AG04450 (cell line): ENCODE data around the gene TGFBR2. TPM values are rescaled to one million over a fixed set of nuclear protein-coding genes. Genes with fewer than 3 reads are reported as not detected.

ENCODE experiments used
- CTCF ChIA-PET: fragments of 300-600, 350-600 bp; formaldehyde crosslinking; extraction: SDS; loops from one replicate; lab custom pipeline; 2022; ENCODE audit warnings: antibody characterized with exemption, inconsistent platforms; lab: Charles Lee
- POLR2A ChIA-PET: fragments of 350-600 bp; formaldehyde crosslinking; extraction: SDS; loops from one replicate; lab custom pipeline; 2021; ENCODE audit warnings: antibody characterized with exemption, inconsistent platforms; lab: Yijun Ruan, JAX
- DNase-seq: peaks from one replicate; pipeline ENCODE4 v3.0.0-alpha.2; 2011; ENCODE audit warnings: low read depth, low spot score
- H3K27ac ChIP-seq: one replicate; pipeline ENCODE4 v1.5.1; 2012; ENCODE audit warnings: low read depth, low read length, control low read depth
- H3K27me3 ChIP-seq: one replicate; pipeline ENCODE4 v1.6.0; 2012; ENCODE audit warnings: low read length; ENCODE audit not compliant: control insufficient read depth, insufficient read depth
- H3K4me3 ChIP-seq: 2 replicates; pipeline ENCODE4 v1.5.1; 2011; ENCODE audit warnings: mild to moderate bottlenecking, low read depth, low read length, control low read depth
- H3K9me3 ChIP-seq: 2 replicates; pipeline ENCODE4 v1.5.1; 2012; ENCODE audit warnings: low read length; ENCODE audit not compliant: control insufficient read depth, insufficient read depth
- polyA plus RNA-seq: library from polyadenylated mRNA; depleted of rRNA; stranded (reverse); fragments of >200 nt; gene quantifications from 2 replicates; pipeline ENCODE4 v1.2.3, GENCODE V29; 2011
- TF ChIP-seq, protein P1 (sequence below): IDR thresholded peaks from 2 replicates; pipeline ENCODE4 v1.5.1; 2011; ENCODE audit warnings: low read depth, low read length, control low read depth, inconsistent platforms

TGFBR2 gene
- polyA plus RNA-seq, 1 experiment = 158 TPM

DNA sequence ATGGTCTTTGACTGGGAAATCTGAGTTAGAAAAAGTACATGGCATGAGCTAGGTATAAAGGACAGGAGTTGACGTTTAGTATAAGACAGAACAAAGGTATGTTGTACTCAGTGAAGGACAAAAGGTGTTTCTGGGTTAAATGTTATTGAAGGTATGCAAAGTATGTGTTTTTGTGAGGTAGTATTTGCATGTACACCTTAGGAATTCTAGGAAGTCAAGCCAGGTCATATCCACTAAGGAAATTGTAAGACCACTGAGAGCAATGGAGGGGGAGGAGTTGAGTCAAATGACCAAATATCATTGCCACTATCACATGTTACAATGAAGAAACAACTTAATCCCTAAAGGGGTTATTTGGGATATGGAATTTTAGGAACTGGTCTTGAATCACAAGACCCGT, 24.4 kb upstream of the TGFBR2 start:
- TF ChIP-seq, protein P1, sequence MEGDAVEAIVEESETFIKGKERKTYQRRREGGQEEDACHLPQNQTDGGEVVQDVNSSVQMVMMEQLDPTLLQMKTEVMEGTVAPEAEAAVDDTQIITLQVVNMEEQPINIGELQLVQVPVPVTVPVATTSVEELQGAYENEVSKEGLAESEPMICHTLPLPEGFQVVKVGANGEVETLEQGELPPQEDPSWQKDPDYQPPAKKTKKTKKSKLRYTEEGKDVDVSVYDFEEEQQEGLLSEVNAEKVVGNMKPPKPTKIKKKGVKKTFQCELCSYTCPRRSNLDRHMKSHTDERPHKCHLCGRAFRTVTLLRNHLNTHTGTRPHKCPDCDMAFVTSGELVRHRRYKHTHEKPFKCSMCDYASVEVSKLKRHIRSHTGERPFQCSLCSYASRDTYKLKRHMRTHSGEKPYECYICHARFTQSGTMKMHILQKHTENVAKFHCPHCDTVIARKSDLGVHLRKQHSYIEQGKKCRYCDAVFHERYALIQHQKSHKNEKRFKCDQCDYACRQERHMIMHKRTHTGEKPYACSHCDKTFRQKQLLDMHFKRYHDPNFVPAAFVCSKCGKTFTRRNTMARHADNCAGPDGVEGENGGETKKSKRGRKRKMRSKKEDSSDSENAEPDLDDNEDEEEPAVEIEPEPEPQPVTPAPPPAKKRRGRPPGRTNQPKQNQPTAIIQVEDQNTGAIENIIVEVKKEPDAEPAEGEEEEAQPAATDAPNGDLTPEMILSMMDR = no peak
- H3K27me3 ChIP-seq = no peaks in the 10 kb centered on the region
- H3K9me3 ChIP-seq = no peaks in the 10 kb centered on the region
- ChIA-PET CTCF (no interaction called here), POLR2A (no interaction called here)
- H3K4me3 ChIP-seq = no peak overlapping the region
- no peak for DNase-seq
- no peak overlapping the region for H3K27ac ChIP-seq

DNA sequence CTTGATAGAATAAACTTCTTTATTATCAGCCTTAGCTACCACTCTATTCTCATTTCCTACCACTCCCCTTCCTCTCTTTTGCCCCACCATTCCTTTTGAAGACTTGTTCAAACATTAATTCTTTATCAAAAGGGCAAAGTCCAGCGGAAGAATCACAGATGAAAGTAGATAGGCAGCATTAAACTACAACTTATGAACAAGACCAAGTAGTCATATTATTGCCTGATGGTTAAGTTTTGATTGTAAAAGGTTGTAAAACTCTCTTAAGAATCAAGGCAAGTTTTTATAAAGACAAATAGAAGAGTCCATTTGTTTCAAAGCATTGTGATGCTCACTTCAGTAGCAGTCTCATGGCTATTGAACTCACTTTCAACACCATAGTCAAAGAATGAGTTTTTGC, 22.4 kb upstream of the TGFBR2 start:
- no peaks in the 10 kb centered on the region for H3K9me3 ChIP-seq
- no peak overlapping the region for H3K27ac ChIP-seq
- TF ChIP-seq, protein P1 = no peak
- CTCF ChIA-PET = no interaction called here
- H3K4me3 ChIP-seq = no peak overlapping the region
- H3K27me3 ChIP-seq = no peaks in the 10 kb centered on the region
- POLR2A ChIA-PET = interaction anchor here (0.6 kb wide), 1 partner anchor 80 kb away, joined by 3 read pairs; no protein-coding TSS in a partner anchor
- no peak for DNase-seq

DNA sequence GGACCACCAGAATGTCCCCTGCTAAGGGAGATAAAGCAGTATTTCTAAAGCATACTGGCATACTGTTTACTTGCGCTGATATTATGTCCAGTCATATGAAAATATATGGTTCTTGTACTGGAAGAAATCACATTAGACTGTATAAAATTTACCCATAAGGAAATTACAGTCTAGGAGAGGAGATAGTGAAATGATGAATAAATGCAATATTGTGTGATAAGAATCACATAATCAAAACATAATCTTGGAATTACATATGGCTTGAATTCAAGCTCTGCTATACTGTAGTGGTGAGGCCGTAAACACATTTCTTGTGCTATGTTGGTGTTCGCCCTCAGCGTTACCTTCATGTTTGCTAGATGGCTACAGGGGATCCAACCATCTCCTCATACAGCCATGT, 20.7 kb upstream of the TGFBR2 start:
- no peak overlapping the region for H3K4me3 ChIP-seq
- no peaks in the 10 kb centered on the region for H3K27me3 ChIP-seq
- TF ChIP-seq, protein P1 = no peak
- ChIA-PET CTCF (no interaction called here), POLR2A (no interaction called here)
- no peak for DNase-seq
- no peaks in the 10 kb centered on the region for H3K9me3 ChIP-seq
- H3K27ac ChIP-seq = no peak overlapping the region

DNA sequence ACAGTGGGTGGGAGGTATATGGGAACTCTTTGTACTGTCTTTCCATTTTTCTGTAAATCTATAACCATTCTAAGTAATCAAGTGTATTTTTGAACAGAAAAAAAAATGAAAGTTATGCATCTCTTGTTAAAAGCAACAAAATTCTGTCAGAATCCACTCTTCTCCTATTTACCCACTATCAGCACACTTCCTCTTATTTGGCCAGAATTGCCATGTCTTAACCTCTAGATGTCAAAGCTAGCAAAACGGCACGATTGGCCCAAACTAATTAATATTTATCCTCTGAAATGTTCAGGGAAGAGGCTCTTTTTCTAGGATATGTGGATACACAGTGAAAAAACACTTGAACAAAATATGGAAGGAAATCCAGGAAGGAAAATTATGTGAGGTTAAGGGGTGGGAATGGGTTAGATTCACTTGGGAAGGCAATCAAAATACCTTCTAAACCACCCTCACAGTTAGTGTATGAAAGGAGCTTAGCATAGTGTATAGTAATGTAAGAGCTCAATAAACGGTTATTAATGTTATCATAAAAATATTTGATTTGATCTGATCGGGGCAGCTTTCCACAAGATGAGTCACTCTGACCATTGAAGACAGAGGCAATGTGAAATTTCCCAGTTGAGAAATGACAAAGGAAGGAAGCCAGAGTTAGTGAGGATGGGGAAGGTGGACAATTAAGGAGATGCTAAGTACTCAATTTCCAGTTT, 20.1 kb upstream of the TGFBR2 start:
- Histone ChIP-seq H3K27me3 (no peaks in the 10 kb centered on the region), H3K9me3 (no peaks in the 10 kb centered on the region; the same call in 1 of the 2 replicates), H3K4me3 (no peak overlapping the region), H3K27ac (no peak overlapping the region)
- TF ChIP-seq, protein P1 = no peak
- no peak for DNase-seq
- CTCF ChIA-PET = no interaction called here
- POLR2A ChIA-PET = no interaction called here

DNA sequence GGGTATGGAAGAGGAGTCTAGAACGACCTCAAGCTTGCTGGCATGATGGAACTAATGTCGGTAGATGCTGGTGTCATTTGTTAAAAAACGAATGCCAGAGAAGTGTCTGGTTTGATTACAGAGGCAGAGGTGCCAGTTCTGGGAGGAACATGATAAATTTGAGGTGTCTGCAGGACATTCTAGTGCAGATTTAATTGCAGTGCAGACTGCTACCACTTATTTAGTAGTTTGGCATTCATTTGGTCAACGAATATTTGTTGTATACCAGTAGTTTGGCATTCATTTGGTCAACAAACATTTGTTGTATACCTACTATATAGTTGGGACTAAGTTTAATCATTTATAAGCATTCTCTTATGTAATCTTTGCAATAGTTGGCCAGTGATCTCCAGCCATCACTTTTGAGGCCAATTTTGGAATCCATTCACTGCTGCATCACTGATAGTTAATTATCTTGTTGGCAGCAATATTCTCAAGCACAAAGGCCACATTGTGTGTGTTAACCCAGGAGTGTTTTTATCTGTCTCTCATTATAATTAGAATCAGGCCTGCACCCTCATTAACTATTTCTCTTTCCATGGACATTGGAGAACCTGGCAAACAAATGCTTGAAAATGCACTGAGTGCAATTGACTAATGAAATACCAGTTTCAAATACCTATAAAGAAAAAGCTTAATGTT, 19.5 kb upstream of the TGFBR2 start:
- Histone ChIP-seq H3K27ac (no peak overlapping the region), H3K4me3 (no peak overlapping the region), H3K9me3 (peaks cover 3% of the 10 kb centered on the region; the same call in 1 of the 2 replicates), H3K27me3 (no peaks in the 10 kb centered on the region)
- TF ChIP-seq, protein P1 = no peak
- ChIA-PET POLR2A (no interaction called here), CTCF (no interaction called here)
- DNase-seq = no peak
